HuH-7.5 (cell line): Measurements from ENCODE around the gene NUFIP2.
A peak's percentile ranks its signal among the peaks of the same experiment; 100 is the strongest.
"Not testable (repeated sequence)": the region's sequence is repeated elsewhere in the genome, so short reads cannot be mapped to it uniquely, and the experiment has no call there.

Source experiments
- DNase-seq: peaks from one replicate; pipeline ENCODE4 v3.0.0; 2011; ENCODE audit warnings: low spot score

Gene NUFIP2

GRCh38 chr17:29293890-29294579 lies at the start of gene NUFIP2:
NUFIP2 (minus strand) TSS chr17:29294148; CDS start chr17:29294059, 89 bp downstream.
- peak; percentile 98 for DNase-seq

- no peak for DNase-seq
These were observed 48.3 kb upstream of the NUFIP2 start for GRCh38 chr17:29342158-29342765.

DNA sequence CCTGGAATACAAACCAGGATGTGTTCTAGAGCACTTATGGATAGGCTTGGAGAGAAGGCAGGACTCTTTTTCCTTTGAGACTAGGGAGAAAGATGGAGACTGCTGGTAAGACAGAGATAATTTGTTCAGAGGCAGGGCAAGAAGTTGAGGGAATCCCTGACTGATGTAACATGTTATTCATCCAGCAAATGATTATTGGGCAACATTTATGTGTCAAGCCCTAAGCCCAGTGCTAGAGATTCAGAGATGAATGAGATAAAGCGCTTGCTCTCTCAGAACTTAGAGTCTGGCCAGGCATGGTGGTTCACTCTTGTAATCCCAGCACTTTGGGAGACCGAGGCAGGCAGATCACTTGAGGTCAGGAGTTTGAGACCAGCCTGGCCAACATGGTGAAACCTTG lies 47.8 kb upstream of the NUFIP2 start:
- no peak for DNase-seq

DNA sequence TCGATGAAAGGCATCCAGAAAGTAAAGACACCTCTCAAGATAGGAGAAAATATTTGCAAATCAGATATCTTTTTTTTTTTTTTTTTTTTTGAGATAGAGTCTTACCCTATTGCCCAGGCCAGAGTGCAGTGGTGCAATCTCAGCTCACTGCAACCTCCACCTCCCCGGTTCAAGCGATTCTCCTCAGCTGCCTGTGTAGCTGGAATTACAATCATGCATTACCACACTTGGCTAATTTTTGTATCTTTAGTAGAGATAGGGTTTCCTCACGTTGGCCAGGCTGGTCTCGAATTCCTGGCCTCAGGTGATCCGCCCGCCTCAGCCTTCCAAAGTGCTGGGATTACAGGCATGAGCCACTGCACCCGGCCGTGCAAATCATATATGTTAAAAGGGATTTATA lies 45.1 kb upstream of the NUFIP2 start:
- DNase-seq: not testable (repeated sequence)

DNA sequence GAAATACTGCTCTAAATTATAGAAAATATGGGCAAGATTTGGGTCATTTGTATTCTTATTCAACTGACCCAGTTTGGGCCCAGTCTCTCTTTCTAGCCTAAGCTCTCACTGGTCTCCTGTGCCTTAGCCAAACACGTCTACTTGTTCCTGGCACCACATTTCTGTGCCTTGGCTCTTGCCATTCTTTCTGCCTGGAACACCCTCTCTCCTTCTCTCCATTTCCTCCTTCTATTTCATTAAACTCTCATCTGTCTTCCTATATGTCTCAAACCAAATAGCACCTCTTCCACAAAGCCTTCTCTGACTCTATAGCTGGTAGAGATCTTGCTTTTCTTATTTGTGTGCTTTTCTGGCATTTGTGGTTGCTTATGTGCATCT lies 37.7 kb upstream of the NUFIP2 start:
- DNase-seq: no peak

DNA sequence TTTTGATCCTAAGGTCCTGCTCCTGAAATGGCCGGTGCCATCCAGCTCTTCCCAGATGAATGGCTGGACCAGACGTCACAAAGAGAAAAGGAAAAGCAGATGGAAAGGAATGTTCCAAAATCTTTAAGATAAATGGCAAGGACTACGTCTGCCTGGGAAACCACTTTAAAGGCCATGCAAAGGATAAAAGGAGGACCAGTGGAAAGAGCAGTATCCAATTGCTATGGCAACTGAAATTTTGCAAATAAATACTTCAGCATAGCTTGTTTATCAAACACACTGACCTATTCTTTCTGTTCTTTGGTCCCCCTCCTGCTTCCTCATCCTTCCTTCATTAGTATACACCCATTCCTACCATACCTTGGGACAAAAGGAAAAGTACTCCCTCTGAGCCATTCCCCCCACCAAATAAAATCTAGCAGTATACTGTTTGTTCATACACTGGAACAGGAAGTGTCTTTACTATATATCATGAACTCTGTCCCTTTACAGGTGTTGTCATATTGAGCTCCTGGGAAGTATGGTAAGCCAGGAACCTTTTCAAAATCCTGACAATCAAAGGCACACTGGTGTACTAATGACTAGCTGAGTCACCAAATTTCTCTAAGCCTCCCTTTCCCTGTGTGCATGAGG lies 37.2 kb upstream of the NUFIP2 start:
- no peak for DNase-seq

GRCh38 chr17:29327412-29327811 lies 33.5 kb upstream of the NUFIP2 start:
- DNase-seq: no peak

- no peak for DNase-seq
These were observed 32.3 kb upstream of the NUFIP2 start for GRCh38 chr17:29326023-29326813.

GRCh38 chr17:29322363-29322762 lies 28.4 kb upstream of the NUFIP2 start:
- DNase-seq: no peak

DNA sequence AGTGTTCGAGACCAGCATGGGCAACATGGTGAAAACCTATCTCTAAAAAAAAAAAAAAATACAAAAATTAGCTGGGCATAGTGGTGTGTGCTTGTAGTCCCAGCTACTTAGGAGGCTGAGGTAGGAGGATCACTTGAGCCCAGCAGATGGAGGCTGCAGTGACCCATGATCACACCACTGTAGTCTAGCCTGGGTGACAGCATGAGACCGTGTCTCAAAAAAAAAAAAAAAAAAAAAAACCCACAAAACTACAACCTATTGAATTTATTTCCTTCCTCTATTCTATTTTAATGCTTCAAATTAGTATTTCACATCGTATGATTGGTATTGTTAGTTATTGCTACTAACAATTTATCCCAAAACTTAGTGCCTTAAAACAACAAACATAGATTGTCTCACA lies 9.4 kb upstream of the NUFIP2 start:
- DNase-seq: no peak

- DNase-seq: no peak
These were observed 5.1 kb upstream of the NUFIP2 start for GRCh38 chr17:29299031-29299430.

DNA sequence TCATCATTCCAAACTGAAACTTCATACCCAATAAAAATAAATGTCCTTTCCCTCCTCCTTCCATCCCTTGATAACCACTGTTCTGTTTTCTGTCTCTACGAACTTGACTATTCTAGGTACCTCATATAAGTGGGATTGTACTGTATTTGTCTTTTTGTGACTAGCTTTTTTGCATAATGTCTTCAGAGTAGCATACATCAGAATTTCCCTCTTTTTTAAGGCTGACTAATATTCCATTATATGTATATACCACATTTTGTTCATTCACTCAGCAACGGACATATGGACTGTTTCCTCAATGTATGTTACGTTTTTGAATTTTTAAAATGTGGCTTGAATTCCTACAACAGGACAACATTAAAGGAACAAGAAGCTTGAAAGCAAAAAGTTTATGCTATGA lies 1.5 kb upstream of the NUFIP2 start:
- no peak for DNase-seq

- no peak for DNase-seq
These were observed 592 bp upstream of the NUFIP2 start for GRCh38 chr17:29294580-29294900.

- DNase-seq: peak; percentile 63
These were observed 707 bp downstream of the NUFIP2 start for GRCh38 chr17:29292992-29293889.

DNA sequence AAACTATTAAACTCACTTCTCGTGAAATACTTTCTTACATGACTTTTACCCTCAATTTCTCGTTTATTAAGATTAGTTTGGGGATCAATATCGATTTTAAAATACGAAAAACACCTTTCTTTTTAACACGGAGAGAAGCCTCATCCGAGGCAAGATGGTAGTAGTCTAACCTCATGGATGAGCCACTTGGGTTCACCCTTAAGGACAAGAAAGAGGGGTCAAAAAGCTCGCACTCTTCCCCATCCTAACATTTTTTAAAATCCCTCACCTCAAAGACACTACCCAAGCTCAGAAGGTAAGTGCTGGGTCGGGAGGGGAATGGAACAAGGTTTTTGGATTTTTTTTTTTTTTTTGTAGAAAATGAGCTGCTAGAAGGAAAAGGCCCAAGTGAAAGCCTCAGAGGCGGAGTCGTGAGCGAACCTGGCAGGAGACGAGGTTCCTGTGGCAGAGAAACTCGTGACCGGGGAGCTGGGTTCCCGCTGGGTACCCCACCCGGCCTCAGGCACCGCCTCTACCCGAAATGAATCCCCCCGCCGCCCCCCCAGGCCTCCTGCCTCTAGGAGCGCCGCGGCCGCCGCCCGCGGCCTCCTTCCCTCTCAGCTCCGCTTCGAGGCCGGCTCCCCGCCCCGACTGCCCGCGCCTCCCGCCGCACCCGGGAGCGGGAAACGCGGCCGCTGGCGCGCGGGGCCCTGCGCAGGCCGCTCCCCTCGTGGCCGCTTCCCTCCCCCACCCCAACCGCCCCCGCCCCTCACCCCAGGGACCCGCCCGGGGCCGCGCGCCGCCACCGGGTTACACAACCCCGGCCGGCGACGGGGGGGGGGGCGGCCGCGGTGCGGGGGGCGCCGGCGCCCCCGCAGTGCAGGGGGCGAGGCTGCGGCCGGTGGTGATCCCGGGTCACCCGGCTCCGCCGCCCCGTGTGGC lies 1.6 kb downstream of the NUFIP2 start:
- DNase-seq: peak; percentile 43

DNA sequence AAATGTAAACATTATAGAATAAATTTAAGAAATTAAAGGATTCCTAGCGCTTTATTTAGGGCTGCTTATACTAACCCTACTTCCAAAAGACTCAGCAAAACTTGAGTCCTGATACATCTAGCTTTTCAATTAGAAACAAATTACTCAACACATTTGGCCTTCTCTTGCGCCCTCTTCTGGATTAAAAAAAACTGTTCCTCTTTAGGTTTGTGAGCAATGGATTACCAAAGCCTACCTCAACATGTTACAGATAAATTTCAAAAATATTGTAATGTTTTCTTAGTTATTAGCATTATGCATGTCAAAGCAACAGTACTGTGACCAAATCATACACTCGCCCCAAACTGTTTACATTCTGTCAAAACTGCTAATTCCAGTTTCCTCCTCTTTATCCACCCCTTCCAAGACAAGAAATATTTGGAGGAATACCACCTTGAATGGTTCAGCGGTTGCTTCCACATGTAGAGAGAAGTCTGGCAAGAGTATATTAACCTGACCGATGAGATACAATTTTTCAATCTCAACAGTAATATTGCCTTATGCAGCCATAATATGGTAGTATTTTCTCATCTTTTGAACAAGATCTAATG lies 2.7 kb downstream of the NUFIP2 start:
- DNase-seq: peak; percentile 58

GRCh38 chr17:29289852-29290251 lies 4.1 kb downstream of the NUFIP2 start:
- no peak for DNase-seq

DNA sequence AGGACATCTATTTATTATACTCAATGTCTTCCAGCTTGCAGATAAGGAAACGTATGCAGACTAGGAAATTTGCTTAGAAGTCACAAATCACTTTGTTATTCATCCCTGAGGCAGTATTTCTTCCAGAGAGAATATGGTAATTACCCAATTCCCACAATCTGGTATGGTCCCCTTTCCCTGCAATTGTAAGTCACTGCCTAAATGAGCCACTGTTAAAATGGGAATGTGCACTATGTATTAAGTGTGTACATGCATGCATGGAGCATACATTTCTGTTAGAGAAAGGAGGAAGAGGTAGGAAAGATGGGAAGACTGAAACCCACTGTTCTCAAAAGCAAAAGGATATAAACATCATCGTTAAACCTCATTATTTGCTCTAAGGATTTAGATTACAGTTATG lies 10.0 kb downstream of the NUFIP2 start:
- DNase-seq: no peak

DNA sequence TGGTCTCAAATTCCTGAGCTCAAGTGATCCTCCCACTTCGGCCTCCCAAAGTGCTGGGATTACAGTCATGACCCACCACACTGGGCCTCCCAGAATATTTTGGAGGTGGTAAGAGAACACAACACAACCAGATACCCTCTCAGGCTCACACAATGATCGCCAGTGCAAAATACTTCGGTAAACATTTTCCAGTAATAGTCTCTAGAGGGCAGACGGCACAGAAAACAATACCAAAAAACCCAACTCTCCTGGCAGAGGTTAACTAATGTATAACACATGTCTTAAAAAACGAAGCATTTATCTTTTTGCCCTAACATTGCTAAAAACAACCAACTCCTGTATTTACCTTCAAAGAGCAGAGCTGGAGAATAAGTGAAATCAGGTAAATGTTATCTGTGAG lies 10.5 kb downstream of the NUFIP2 start:
- DNase-seq: no peak

DNA sequence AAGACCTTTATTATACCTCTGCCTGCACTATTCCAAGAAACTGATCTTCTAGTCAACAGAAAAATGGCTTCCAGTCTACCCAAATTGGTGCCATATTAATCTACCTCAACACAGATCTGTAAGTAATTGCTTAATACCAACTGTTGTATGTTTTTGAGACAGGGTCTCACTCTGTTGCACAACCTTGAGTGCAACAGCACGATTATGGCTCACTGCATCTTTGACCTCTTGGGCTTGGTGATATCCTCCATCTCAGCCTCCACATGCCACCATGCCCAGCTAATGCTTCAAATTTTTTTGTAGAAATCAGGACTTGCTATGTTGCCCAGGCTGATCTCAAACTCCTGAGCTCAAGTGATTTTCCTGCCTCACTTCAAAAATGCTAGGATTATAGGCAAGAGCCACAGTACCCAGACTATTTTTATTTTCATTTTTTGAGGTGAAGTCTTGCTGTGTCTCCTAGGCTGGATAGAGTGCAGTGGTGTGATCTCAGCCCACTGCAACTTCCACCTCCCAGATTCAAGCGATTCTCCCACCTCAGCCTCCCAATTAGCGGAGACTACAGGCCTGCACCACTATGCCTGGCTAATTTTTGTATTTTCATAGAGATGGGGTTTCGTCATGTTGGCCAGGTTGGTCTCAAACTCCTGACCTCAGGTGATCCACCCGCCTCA lies 14.4 kb downstream of the NUFIP2 start:
- DNase-seq: no peak
